ENCODE results near the gene LRRC4B. TPM values are rescaled to one million over a fixed set of nuclear protein-coding genes. Genes with fewer than 3 reads are reported as not detected.

Gene LRRC4B
- total and polyA plus RNA-seq, 11 donors, result 0.35 to 2.4 (median 0.97) TPM

DNA sequence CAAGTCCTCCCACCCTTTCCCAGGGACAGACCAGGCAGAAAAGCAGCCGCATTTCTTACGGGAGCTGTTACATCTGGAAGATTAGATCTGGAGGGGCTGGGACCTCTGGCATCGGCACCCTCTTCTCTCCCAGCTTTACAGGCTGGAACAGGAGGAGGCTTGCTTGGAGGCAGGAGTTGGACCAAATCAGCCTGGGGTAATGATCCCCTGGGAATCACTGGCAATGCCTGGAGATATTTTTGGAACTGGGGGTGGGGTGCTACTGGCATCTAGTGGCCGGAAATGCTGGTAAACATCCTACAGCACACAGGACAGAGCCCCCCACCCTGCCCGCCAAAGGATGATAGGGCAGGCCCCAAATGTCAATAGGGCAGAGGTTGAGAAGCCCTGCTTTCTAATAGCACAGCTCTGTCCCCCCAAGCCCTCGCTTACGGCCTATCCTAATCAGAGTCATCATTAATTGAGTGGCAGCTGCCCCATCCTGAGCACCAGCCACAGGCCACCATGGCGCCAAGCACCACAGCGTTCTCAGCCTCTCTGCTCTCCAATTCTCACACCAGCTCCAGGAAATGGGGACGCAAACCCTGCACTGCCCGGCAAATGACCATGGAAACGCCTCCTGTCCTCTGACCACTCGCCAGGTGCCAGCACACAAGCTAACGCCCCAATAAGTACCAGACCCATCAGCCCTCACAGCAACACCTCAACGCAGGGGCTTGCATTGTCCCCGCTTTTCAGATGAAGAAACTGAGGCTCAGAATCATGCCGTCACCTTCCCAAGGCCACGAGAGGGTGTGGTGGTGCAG, 20.6 kb downstream of the LRRC4B start:
- no peak for TF ChIP-seq POLR2A (IDR thresholded peaks at IDR 0.05)
- TF ChIP-seq, protein P1, sequence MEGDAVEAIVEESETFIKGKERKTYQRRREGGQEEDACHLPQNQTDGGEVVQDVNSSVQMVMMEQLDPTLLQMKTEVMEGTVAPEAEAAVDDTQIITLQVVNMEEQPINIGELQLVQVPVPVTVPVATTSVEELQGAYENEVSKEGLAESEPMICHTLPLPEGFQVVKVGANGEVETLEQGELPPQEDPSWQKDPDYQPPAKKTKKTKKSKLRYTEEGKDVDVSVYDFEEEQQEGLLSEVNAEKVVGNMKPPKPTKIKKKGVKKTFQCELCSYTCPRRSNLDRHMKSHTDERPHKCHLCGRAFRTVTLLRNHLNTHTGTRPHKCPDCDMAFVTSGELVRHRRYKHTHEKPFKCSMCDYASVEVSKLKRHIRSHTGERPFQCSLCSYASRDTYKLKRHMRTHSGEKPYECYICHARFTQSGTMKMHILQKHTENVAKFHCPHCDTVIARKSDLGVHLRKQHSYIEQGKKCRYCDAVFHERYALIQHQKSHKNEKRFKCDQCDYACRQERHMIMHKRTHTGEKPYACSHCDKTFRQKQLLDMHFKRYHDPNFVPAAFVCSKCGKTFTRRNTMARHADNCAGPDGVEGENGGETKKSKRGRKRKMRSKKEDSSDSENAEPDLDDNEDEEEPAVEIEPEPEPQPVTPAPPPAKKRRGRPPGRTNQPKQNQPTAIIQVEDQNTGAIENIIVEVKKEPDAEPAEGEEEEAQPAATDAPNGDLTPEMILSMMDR (IDR thresholded peaks at IDR 0.05), result peak in 4 of 12 donors; percentile 4 to 32 (median 13)
- ATAC-seq, result no peak
- no peak for DNase-seq
- H3K36me3 ChIP-seq, result no peaks in the 10 kb centered on the region
- no peak overlapping the region for H3K27ac ChIP-seq
- intact Hi-C loops (cut with DNase I), result no loop called here
- H3K4me1 ChIP-seq, result peaks cover 0 to 8% (median 0%) of the 10 kb centered on the region in 12 donors
- WGBS, 4 donors, result 63 to 68% (median 65%) methylated on average over 18 of the region's 18 CpGs
- no peak overlapping the region for H3K4me3 ChIP-seq
- H3K27me3 ChIP-seq, result peaks cover 0 to 24% (median 12%) of the 10 kb centered on the region in 9 donors
- no peaks in the 10 kb centered on the region for H3K9me3 ChIP-seq

DNA sequence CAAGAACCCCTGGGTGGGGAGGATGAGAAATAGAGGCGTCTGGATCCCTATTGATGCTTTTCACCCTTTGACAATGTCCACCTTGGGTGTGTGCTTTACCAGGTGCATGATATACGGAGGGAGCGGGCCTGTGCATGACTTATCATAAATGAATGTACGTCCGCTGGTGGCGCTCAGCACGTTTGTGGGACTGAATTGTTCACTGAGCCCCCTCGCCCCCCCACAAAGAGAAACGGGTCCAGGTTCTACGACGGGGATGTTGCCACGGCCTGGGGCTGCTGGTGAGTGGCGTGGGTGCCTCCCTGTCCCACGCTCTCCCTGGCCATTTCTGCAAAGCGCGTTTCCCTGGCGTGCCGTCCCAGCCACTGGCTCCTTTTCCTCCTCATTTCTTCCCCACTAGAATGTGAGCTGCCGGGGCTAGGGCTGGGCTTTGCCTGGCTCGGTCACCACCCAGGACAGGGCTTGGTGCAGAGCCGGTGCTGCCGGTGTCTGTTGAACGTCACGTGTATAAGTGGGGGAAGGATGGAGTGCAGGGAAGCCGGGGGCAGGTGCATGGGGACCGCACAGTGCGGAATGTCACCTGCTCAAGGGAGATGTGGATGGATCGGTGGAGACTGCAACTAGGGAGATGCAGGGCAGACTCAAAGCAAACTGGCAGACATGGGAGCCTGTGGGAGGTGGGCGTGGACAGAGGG, 21.6 kb downstream of the LRRC4B start:
- no peak for DNase-seq
- no peak for ATAC-seq
- no peaks in the 10 kb centered on the region for H3K9me3 ChIP-seq
- no peaks in the 10 kb centered on the region for H3K36me3 ChIP-seq
- peaks cover 0 to 21% (median 7%) of the 10 kb centered on the region in 9 donors for H3K27me3 ChIP-seq
- TF ChIP-seq, protein P1 (IDR thresholded peaks at IDR 0.05), result no peak
- TF ChIP-seq POLR2A (IDR thresholded peaks at IDR 0.05), result no peak
- intact Hi-C loops (cut with DNase I), result no loop called here
- peaks cover 0 to 4% (median 0%) of the 10 kb centered on the region in 12 donors for H3K4me1 ChIP-seq
- no peak overlapping the region for H3K27ac ChIP-seq
- whole genome bisulfite sequencing, 4 donors, result 69 to 75% (median 70%) methylated on average over 29 of the region's 29 CpGs
- H3K4me3 ChIP-seq, result no peak overlapping the region

DNA sequence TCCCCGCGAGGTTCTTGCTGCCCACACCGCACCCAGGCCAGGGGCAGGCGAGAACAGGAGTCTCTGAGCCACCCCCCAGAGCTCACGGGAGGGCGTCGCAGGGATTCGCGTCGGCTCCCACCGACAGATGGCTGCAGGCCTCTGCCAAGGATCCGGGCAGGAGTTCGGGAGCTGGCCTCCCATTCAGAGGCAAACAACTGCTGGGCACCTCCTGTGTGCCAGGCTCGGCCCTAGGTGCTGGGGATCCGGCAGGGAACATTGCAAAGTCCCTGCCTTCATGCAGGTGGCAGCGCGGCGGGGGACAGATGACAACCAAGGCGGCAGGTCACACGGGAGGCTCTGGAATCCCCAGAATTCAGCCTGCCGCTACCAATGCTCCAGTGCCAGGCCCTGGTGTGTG, 25.3 kb downstream of the LRRC4B start:
- WGBS, 4 donors, result 80 to 84% (median 83%) methylated on average over 18 to 21 of the region's 21 CpGs

More for the DNA sequence above, 25.3 kb downstream of the LRRC4B start:
- H3K4me3 ChIP-seq, result no peak overlapping the region
- no peak overlapping the region for H3K27ac ChIP-seq
- intact Hi-C loops (cut with DNase I), result no loop called here
- H3K36me3 ChIP-seq, result no peaks in the 10 kb centered on the region
- peaks cover 0 to 6% (median 0%) of the 10 kb centered on the region in 9 donors for H3K27me3 ChIP-seq
- TF ChIP-seq POLR2A (IDR thresholded peaks at IDR 0.05), result no peak
- TF ChIP-seq, protein P1 (IDR thresholded peaks at IDR 0.05), result no peak
- no peak for ATAC-seq
- peaks cover 0 to 4% (median 0%) of the 10 kb centered on the region in 12 donors for H3K4me1 ChIP-seq
- no peaks in the 10 kb centered on the region for H3K9me3 ChIP-seq
- no peak for DNase-seq

Measured in heart left ventricle (tissue), 16 donors.